ENCODE measurements around the gene IGFN1.

DNA sequence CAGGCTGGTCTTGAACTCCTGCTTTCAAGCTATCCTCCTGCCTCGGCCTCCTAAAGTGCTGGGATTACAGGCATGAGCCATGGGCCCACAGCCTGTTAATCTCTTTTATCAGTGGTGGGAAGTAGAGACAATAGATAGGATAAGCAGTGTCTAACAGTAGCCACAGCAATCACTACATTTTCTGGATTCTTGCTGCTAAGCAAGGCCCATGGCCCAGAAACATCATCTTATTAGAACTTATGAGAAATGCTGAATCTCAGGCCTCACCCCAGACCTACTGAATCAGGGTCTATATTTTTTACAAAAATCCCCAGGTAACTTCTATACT lies 29.7 kb downstream of the IGFN1 start:
- TF ChIP-seq, protein P1, sequence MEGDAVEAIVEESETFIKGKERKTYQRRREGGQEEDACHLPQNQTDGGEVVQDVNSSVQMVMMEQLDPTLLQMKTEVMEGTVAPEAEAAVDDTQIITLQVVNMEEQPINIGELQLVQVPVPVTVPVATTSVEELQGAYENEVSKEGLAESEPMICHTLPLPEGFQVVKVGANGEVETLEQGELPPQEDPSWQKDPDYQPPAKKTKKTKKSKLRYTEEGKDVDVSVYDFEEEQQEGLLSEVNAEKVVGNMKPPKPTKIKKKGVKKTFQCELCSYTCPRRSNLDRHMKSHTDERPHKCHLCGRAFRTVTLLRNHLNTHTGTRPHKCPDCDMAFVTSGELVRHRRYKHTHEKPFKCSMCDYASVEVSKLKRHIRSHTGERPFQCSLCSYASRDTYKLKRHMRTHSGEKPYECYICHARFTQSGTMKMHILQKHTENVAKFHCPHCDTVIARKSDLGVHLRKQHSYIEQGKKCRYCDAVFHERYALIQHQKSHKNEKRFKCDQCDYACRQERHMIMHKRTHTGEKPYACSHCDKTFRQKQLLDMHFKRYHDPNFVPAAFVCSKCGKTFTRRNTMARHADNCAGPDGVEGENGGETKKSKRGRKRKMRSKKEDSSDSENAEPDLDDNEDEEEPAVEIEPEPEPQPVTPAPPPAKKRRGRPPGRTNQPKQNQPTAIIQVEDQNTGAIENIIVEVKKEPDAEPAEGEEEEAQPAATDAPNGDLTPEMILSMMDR (conservative IDR thresholded peaks at IDR 0.05), result no peak
- TF ChIP-seq EZH2 (IDR thresholded peaks at IDR 0.05; ENCODE audit: low read depth), result no peak
